Tibial artery (tissue), 4 donors: ENCODE measurements around the gene IL12RB2.

Experiments
- DNase-seq, 2 donors: peaks; one replicate each; pipeline ENCODE4 v3.0.0-alpha.2; 2019
- H3K27ac ChIP-seq, 2 donors: fragments of 200-600 bp; sonication (generic) in 1 of 2; 1 replicate in 1 of 2; 2 replicates in 1 of 2; pipeline ENCODE4 v1.5.1; 2018 to 2019; ENCODE audit warnings: mild to moderate bottlenecking in 1 of 2
- H3K27me3 ChIP-seq, 2 donors: fragments of 200-600 bp; sonication (generic) in 1 of 2; one replicate each; pipeline versions ENCODE4 v1.5.1 to v1.6.0; 2016 to 2019
- H3K36me3 ChIP-seq, 3 donors: fragments of 200-600 bp; sonication (generic) in 2 of 3; one replicate each; pipeline ENCODE4 v1.5.1; 2016 to 2019; ENCODE audit warnings: mild to moderate bottlenecking in 2 of 3
- H3K4me1 ChIP-seq, 4 donors: fragments of 200-600 bp; sonication (generic) in 2 of 4; 1 replicate in 3 of 4; 2 replicates in 1 of 4; pipeline ENCODE4 v1.5.1; 2016 to 2019
- H3K4me3 ChIP-seq, 2 donors: fragments of 200-600 bp; sonication (generic) in 1 of 2; 1 replicate in 1 of 2; 2 replicates in 1 of 2; pipeline ENCODE4 v1.5.1; 2018 to 2019; ENCODE audit warnings: mild to moderate bottlenecking in 2 of 2
- H3K9me3 ChIP-seq, 3 donors: fragments of 200-600 bp; sonication (generic) in 1 of 3; one replicate each; pipeline ENCODE4 v1.5.1; 2016 to 2019
- intact Hi-C: fragments of 100-400 bp; cut with DNase I; formaldehyde crosslinking; loops from one replicate; pipeline ENCODE4 v1.15.0; 2023; ENCODE audit warnings: low total_unique reads
- TF ChIP-seq, protein P1 (sequence below), 2 experiments: fragments of 200-600 bp in 1 of 2; fragments of 450-650 bp in 1 of 2; IDR thresholded peaks; one replicate each; pipeline ENCODE4 v1.5.1; 2017 to 2019; ENCODE audit warnings: antibody characterized with exemption in 2 of 2, mild to moderate bottlenecking in 1 of 2, moderate library complexity in 1 of 2

Gene IL12RB2

DNA sequence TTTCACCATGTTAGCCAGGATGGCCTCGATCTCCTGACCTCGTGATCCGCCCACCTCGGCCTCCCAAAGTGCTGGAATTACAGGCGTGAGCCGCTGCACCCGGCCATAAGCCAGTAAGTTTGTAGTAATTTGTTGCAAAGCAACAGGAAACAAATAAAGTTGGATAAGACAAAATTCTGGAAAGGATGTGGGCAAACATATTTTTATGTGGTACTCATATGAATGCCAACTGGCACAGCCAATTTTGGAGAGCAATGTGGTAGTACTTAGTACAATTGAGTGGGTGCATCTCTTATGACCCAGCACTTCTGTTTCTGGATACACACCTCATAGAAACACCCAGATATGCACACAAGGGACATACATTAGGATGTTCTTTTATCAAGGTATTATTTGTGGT is 8.4 kb upstream of the IL12RB2 start:
- H3K36me3 ChIP-seq: no peaks in the 10 kb centered on the region
- TF ChIP-seq, protein P1, sequence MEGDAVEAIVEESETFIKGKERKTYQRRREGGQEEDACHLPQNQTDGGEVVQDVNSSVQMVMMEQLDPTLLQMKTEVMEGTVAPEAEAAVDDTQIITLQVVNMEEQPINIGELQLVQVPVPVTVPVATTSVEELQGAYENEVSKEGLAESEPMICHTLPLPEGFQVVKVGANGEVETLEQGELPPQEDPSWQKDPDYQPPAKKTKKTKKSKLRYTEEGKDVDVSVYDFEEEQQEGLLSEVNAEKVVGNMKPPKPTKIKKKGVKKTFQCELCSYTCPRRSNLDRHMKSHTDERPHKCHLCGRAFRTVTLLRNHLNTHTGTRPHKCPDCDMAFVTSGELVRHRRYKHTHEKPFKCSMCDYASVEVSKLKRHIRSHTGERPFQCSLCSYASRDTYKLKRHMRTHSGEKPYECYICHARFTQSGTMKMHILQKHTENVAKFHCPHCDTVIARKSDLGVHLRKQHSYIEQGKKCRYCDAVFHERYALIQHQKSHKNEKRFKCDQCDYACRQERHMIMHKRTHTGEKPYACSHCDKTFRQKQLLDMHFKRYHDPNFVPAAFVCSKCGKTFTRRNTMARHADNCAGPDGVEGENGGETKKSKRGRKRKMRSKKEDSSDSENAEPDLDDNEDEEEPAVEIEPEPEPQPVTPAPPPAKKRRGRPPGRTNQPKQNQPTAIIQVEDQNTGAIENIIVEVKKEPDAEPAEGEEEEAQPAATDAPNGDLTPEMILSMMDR (IDR thresholded peaks at IDR 0.05): no peak
- H3K4me1 ChIP-seq: no peaks in the 10 kb centered on the region
- no peaks in the 10 kb centered on the region for H3K27me3 ChIP-seq
- no peak overlapping the region for H3K27ac ChIP-seq
- intact Hi-C loops: no loop called here
- no peak overlapping the region for H3K4me3 ChIP-seq
- DNase-seq: no peak
- no peaks in the 10 kb centered on the region for H3K9me3 ChIP-seq

DNA sequence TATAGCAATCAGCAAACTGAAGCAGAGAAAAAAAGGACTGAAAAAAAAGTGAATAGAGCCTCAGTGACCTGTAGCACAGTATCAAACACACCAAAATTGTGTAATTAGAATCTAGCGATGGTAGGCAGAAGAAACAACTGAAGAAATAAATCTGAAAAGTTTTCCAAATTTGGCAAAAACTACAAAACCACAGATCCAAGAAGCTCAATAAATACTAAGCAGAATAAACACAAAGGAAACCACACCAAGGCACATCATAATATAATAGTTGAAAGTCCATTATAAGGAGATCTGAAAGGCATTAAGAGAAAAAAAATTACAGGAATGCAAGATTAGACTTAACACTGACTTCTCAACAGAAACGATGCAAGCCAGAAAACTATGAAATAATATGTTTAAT is 7.1 kb upstream of the IL12RB2 start:
- H3K27ac ChIP-seq: no peak overlapping the region
- H3K27me3 ChIP-seq: no peaks in the 10 kb centered on the region
- intact Hi-C loops: no loop called here
- H3K4me1 ChIP-seq: no peaks in the 10 kb centered on the region
- no peaks in the 10 kb centered on the region for H3K9me3 ChIP-seq
- TF ChIP-seq, protein P1 (IDR thresholded peaks at IDR 0.05): no peak
- no peak for DNase-seq
- H3K36me3 ChIP-seq: no peaks in the 10 kb centered on the region
- H3K4me3 ChIP-seq: no peak overlapping the region

- no peaks in the 10 kb centered on the region for H3K36me3 ChIP-seq
- TF ChIP-seq, protein P1 (IDR thresholded peaks at IDR 0.05): no peak
- peaks cover 0 to 13% (median 11%) of the 10 kb centered on the region in 4 donors for H3K4me1 ChIP-seq
- no peak overlapping the region for H3K27ac ChIP-seq
- H3K27me3 ChIP-seq: peaks cover 0 to 20% of the 10 kb centered on the region in 2 donors
- intact Hi-C loops: no loop called here
- H3K9me3 ChIP-seq: no peaks in the 10 kb centered on the region
- H3K4me3 ChIP-seq: no peak overlapping the region
- DNase-seq: no peak
Observed at GRCh38 chr1:67304023-67304422, 3.6 kb upstream of the IL12RB2 start.

GRCh38 chr1:67306547-67306946 is 1.1 kb upstream of the IL12RB2 start:
- TF ChIP-seq, protein P1 (IDR thresholded peaks at IDR 0.05): no peak
- intact Hi-C loops: no loop called here
- Histone ChIP-seq H3K4me3 (no peak overlapping the region), H3K9me3 (no peaks in the 10 kb centered on the region), H3K36me3 (no peaks in the 10 kb centered on the region), H3K27me3 (peaks cover 0 to 20% of the 10 kb centered on the region in 2 donors), H3K4me1 (peaks cover 0 to 13% (median 11%) of the 10 kb centered on the region in 4 donors), H3K27ac (no peak overlapping the region)
- no peak for DNase-seq

- intact Hi-C loops: no loop called here
- H3K9me3 ChIP-seq: no peaks in the 10 kb centered on the region
- H3K36me3 ChIP-seq: no peaks in the 10 kb centered on the region
- no peak overlapping the region for H3K27ac ChIP-seq
- TF ChIP-seq, protein P1 (IDR thresholded peaks at IDR 0.05): no peak
- H3K4me3 ChIP-seq: peak overlapping the region; percentile 37 to 53
- DNase-seq: no peak
- H3K4me1 ChIP-seq: peaks cover 0 to 13% (median 11%) of the 10 kb centered on the region in 4 donors
- peaks cover 0 to 20% of the 10 kb centered on the region in 2 donors for H3K27me3 ChIP-seq
Observed at GRCh38 chr1:67308136-67308535, 463 bp downstream of the IL12RB2 start.

- no peaks in the 10 kb centered on the region for H3K9me3 ChIP-seq
- TF ChIP-seq, protein P1 (IDR thresholded peaks at IDR 0.05): no peak
- H3K27ac ChIP-seq: no peak overlapping the region
- intact Hi-C loops: no loop called here
- H3K36me3 ChIP-seq: no peaks in the 10 kb centered on the region
- H3K4me3 ChIP-seq: no peak overlapping the region
- peaks cover 0 to 6% (median 5%) of the 10 kb centered on the region in 4 donors for H3K4me1 ChIP-seq
- peaks cover 0 to 15% of the 10 kb centered on the region in 2 donors for H3K27me3 ChIP-seq
- DNase-seq: no peak
Observed at GRCh38 chr1:67312615-67313014, 4.9 kb downstream of the IL12RB2 start.
